NT2/D1 (cell line): Measurements from ENCODE around the gene ATF4.

Source experiments
- SUZ12 ChIP-seq: IDR thresholded peaks from 2 replicates; pipeline ENCODE4 v1.6.1; 2011; ENCODE audit not compliant: insufficient read length, insufficient read depth; ENCODE audit errors: extremely low read depth
- ZNF274 ChIP-seq: IDR thresholded peaks from 2 replicates; pipeline ENCODE4 v1.6.1; 2011; ENCODE audit warnings: mild to moderate bottlenecking, low read depth, low read length

DNA sequence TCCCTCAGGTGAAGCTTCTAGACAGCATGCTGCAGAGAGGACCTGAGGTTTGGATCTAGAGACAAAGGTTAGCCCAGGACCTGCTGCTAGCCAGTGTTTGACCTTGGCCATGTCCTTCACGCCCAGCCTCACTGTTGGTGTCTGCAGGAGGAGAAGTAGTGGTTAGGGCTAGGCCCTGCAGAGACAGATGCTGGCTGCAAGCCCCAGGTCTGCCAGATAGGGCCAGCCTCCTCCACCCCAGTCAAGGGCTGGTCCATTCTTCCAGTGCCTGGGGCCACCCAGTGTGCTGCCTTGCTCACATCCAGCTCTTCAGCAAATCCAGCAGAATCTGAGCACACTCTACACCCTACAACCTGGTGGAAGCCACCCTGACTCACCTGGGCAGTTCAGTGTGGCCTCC is 39.8 kb upstream of the ATF4 start:
- TF ChIP-seq ZNF274 (no peak), SUZ12 (no peak)
